ENCODE data around the gene OPTN. TPM values are rescaled to one million over a fixed set of nuclear protein-coding genes. Genes with fewer than 3 reads are reported as not detected.

Gene OPTN
- polyA plus RNA-seq, 1 of the 3 experiments (the other 2 are of a cell fraction) = 21.6 TPM

GRCh38 chr10:13087986-13088618, 11.9 kb upstream of the OPTN start:
- H3K9me3 ChIP-seq = peaks cover 18% of the 10 kb centered on the region
- no peaks in the 10 kb centered on the region; a peak in 1 of 4 replicates for H3K4me1 ChIP-seq (ENCODE audit: control insufficient read depth in 1 of 2, insufficient read depth in 2 of 2, low read depth in 1 of 2, low read length in 1 of 2)
- no peaks in the 10 kb centered on the region for H3K9me2 ChIP-seq
- peak overlapping the region in 1 of 2 experiments; percentile 56; a peak in 2 of 4 replicates for H3K27ac ChIP-seq (ENCODE audit: low read depth in 2 of 2, low read length in 1 of 2)
- POLR2A ChIA-PET = no interaction called here
- no peak for DNase-seq
- H3K9ac ChIP-seq = no peak overlapping the region
- no peaks in the 10 kb centered on the region for H3K36me3 ChIP-seq (replicated peaks in 1 of 2; ENCODE audit: control insufficient read depth in 1 of 2, insufficient read depth in 2 of 2, low read length in 1 of 2)
- no peaks in the 10 kb centered on the region for H3K79me2 ChIP-seq (ENCODE audit: insufficient read depth)
- peak; percentile 51; the same call in 1 of the 2 replicates for TF ChIP-seq FOSL2 (IDR thresholded peaks at IDR 0.05; ENCODE audit: borderline replicate concordance, low read depth)
- no peak for TF ChIP-seq GABPA (IDR thresholded peaks at IDR 0.05; ENCODE audit: low read depth)
- no peak for TF ChIP-seq ELF1 (IDR thresholded peaks at IDR 0.05)
- 0 out of 2 replicates have a peak, but pooled peaks have one; percentile 28 for TF ChIP-seq MEF2A (IDR thresholded peaks at IDR 0.05; ENCODE audit: borderline replicate concordance, low read depth)
- H3K4me3 ChIP-seq (ENCODE audit: low read depth in 2 of 2, low read length in 1 of 2) = no peak overlapping the region
- H3K27me3 ChIP-seq (ENCODE audit: insufficient read depth) = no peaks in the 10 kb centered on the region
- peaks cover 20% of the 10 kb centered on the region for H3F3A ChIP-seq (replicated peaks; ENCODE audit: insufficient read depth)
- H2AFZ ChIP-seq (ENCODE audit: low read depth) = no peak overlapping the region
- H4K20me1 ChIP-seq (ENCODE audit: insufficient read depth) = no peaks in the 10 kb centered on the region
- peak overlapping the region; percentile 62 for H3K4me2 ChIP-seq
- 35% methylated on average over 7 of the region's 7 CpGs for WGBS (ENCODE audit: low lambda C conversion rate)
- CTCF ChIA-PET = interaction anchor here (1.3 to 1.9 kb wide), 6 partner anchors 11 to 381 kb away, joined by 4 to 7 read pairs (median 5); partner anchors contain the start of gene OPTN

GRCh38 chr10:13089345-13089744, 10.6 kb upstream of the OPTN start:
- TF ChIP-seq IRF3 (IDR thresholded peaks at IDR 0.05; ENCODE audit: low read depth, low read length) (no peak), RXRA (IDR thresholded peaks at IDR 0.05; ENCODE audit: borderline replicate concordance, low read depth) (no peak), YY1 (IDR thresholded peaks at IDR 0.05; ENCODE audit: low read depth) (no peak), TCF12 (IDR thresholded peaks at IDR 0.05) (no peak), RAD21 (IDR thresholded peaks at IDR 0.05; ENCODE audit: low read length) (no peak), FOSL2 (IDR thresholded peaks at IDR 0.05; ENCODE audit: borderline replicate concordance, low read depth) (no peak), ZBTB33 (IDR thresholded peaks at IDR 0.05; ENCODE audit: borderline replicate concordance, low read depth) (no peak), SIN3A (IDR thresholded peaks at IDR 0.05; ENCODE audit: borderline replicate concordance, low read depth, low read length) (no peak), NRF1 (IDR thresholded peaks at IDR 0.05; ENCODE audit: low read depth, low read length) (no peak), MEF2A (IDR thresholded peaks at IDR 0.05; ENCODE audit: borderline replicate concordance, low read depth) (no peak), REST (IDR thresholded peaks at IDR 0.05; ENCODE audit: low read depth, low read length) (no peak), JUND (IDR thresholded peaks at IDR 0.05) (no peak), FOXJ3 (CRISPR knock-in tag; IDR thresholded peaks at IDR 0.05) (no peak), TEAD4 (IDR thresholded peaks at IDR 0.05; ENCODE audit: borderline replicate concordance, insufficient read depth) (no peak), RFX5 (IDR thresholded peaks at IDR 0.05; ENCODE audit: low read length) (no peak), RCOR1 (IDR thresholded peaks at IDR 0.05; ENCODE audit: low read length) (no peak), SMC3 (IDR thresholded peaks at IDR 0.05; ENCODE audit: low read depth, low read length) (no peak)
- H3K79me2 ChIP-seq (ENCODE audit: insufficient read depth) = no peaks in the 10 kb centered on the region
- H3K36me3 ChIP-seq (replicated peaks in 1 of 2; ENCODE audit: control insufficient read depth in 1 of 2, insufficient read depth in 2 of 2, low read length in 1 of 2) = no peaks in the 10 kb centered on the region
- H3F3A ChIP-seq (replicated peaks; ENCODE audit: insufficient read depth) = peaks cover 20% of the 10 kb centered on the region
- ChIA-PET POLR2A (no interaction called here), CTCF (interaction anchor here (1.3 kb wide), 2 partner anchors 14 to 15 kb away, joined by 4 to 5 read pairs; no protein-coding TSS in a partner anchor)
- no peaks in the 10 kb centered on the region; a peak in 1 of 4 replicates for H3K4me1 ChIP-seq (ENCODE audit: control insufficient read depth in 1 of 2, insufficient read depth in 2 of 2, low read depth in 1 of 2, low read length in 1 of 2)
- no peaks in the 10 kb centered on the region for H4K20me1 ChIP-seq (ENCODE audit: insufficient read depth)
- no peak overlapping the region for H3K9ac ChIP-seq
- no peak overlapping the region for H3K4me2 ChIP-seq
- no peaks in the 10 kb centered on the region for H3K9me2 ChIP-seq
- H3K27me3 ChIP-seq (ENCODE audit: insufficient read depth) = no peaks in the 10 kb centered on the region
- H3K27ac ChIP-seq (ENCODE audit: low read depth in 2 of 2, low read length in 1 of 2) = no peak overlapping the region
- WGBS (ENCODE audit: low lambda C conversion rate) = 62% methylated on average over 4 of the region's 4 CpGs
- H3K9me3 ChIP-seq = peaks cover 8% of the 10 kb centered on the region; the same call in 1 of the 2 replicates
- H3K4me3 ChIP-seq (ENCODE audit: low read depth in 2 of 2, low read length in 1 of 2) = no peak overlapping the region
- DNase-seq = no peak
- no peak overlapping the region for H2AFZ ChIP-seq (ENCODE audit: low read depth)

All from SK-N-SH (cell line).